SK-N-SH (cell line): ENCODE data around the gene ACIN1.

Source experiments
- CHD2 ChIP-seq: fragments of 150-350 bp; IDR thresholded peaks from 2 replicates; pipeline ENCODE4 v1.6.1; 2018; ENCODE audit warnings: low read length; ENCODE audit not compliant: partially characterized antibody
- EP300 ChIP-seq, 2 experiments: IDR thresholded peaks; 2 replicates each; pipeline versions ENCODE4 v1.4.0 to v1.6.1; 2012; ENCODE audit warnings: borderline replicate concordance in 1 of 2, low read depth in 1 of 2, low read length in 1 of 2
- EZH2phosphoT487 ChIP-seq: fragments of 200-600 bp; sonication (generic); IDR thresholded peaks from 2 replicates; pipeline ENCODE4 v1.6.1; 2017; ENCODE audit warnings: low read depth, mixed run types, mild to moderate bottlenecking, antibody characterized with exemption, moderate library complexity, borderline replicate concordance
- FOXM1 ChIP-seq: IDR thresholded peaks from 2 replicates; pipeline ENCODE4 v1.4.0; 2012; ENCODE audit warnings: low read depth, mild to moderate bottlenecking
- POLR2AphosphoS5 ChIP-seq: IDR thresholded peaks from 2 replicates; pipeline ENCODE4 v1.6.1; 2012; ENCODE audit warnings: low read depth, low read length
- RAD21 ChIP-seq: IDR thresholded peaks from 2 replicates; pipeline ENCODE4 v1.6.1; 2012; ENCODE audit warnings: mild to moderate bottlenecking, low read length
- RCOR1 ChIP-seq: fragments of 150-350 bp; IDR thresholded peaks from 2 replicates; pipeline ENCODE4 v1.6.1; 2017; ENCODE audit warnings: antibody characterized with exemption, low read length
- RXRA ChIP-seq: IDR thresholded peaks from 2 replicates; pipeline ENCODE4 v1.4.0; 2012; ENCODE audit warnings: low read depth, mild to moderate bottlenecking, borderline replicate concordance
- SIN3A ChIP-seq: IDR thresholded peaks from 2 replicates; pipeline ENCODE4 v1.6.1; 2012; ENCODE audit warnings: low read depth, mild to moderate bottlenecking, low read length, moderate library complexity, borderline replicate concordance
- TF ChIP-seq, protein P1 (sequence below): fragments of 200-600 bp; sonication (generic); IDR thresholded peaks from 2 replicates; pipeline ENCODE4 v1.6.1; 2017; ENCODE audit warnings: antibody characterized with exemption, mild to moderate bottlenecking, moderate library complexity
- TF ChIP-seq, protein P2 (sequence below): IDR thresholded peaks from 2 replicates; pipeline ENCODE4 v1.6.1; 2012; ENCODE audit warnings: mild to moderate bottlenecking, low read depth, low read length, moderate library complexity
- TF ChIP-seq, protein P3 (sequence below): IDR thresholded peaks from 2 replicates; pipeline ENCODE4 v1.4.0; 2012; ENCODE audit warnings: low read depth, borderline replicate concordance
- TF ChIP-seq, protein P4 (sequence below): fragments of 150-350 bp; IDR thresholded peaks from 2 replicates; pipeline ENCODE4 v1.6.1; 2017; ENCODE audit warnings: antibody characterized with exemption, low read length, low read depth, borderline replicate concordance

DNA sequence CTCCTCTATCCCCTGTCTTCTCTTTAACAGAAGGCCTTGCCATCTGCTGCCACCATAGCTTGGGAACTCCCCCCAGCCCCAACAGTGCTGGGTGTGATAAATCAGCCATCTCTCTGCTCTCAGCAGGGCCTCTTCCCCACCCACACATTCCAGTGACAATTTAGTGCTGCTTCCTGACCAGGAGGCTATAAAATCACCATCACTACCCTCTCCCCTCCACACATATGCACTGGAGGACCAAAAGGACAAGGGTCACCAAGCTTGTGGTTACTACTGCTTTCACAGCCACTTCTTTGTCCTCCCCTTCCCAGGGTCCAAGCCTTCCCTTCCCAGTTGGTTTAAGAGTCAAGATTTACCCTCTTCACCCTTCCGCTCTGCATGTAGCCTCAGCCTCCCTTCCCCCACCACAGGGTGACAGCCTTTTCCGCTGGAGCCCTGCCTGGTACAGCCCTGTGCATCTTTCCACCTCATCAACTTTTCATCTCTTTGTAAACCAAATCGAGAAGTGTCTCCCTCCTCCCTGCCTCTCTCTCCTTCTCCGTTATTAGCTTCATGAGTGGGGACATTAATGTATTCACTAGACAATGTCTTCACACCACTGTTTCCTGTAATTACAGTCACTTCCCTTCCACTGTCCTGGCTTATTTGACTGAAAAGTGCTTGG lies 69.7 kb downstream of the ACIN1 start:
- TF ChIP-seq, protein P1, sequence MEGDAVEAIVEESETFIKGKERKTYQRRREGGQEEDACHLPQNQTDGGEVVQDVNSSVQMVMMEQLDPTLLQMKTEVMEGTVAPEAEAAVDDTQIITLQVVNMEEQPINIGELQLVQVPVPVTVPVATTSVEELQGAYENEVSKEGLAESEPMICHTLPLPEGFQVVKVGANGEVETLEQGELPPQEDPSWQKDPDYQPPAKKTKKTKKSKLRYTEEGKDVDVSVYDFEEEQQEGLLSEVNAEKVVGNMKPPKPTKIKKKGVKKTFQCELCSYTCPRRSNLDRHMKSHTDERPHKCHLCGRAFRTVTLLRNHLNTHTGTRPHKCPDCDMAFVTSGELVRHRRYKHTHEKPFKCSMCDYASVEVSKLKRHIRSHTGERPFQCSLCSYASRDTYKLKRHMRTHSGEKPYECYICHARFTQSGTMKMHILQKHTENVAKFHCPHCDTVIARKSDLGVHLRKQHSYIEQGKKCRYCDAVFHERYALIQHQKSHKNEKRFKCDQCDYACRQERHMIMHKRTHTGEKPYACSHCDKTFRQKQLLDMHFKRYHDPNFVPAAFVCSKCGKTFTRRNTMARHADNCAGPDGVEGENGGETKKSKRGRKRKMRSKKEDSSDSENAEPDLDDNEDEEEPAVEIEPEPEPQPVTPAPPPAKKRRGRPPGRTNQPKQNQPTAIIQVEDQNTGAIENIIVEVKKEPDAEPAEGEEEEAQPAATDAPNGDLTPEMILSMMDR, result no peak
- TF ChIP-seq RCOR1 (no peak), CHD2 (no peak), RAD21 (no peak), POLR2AphosphoS5 (0 out of 2 replicates have a peak, but pooled peaks have one; percentile 15), FOXM1 (no peak), SIN3A (no peak), RXRA (no peak), EP300 (IDR thresholded peaks at IDR 0.05; ENCODE audit: borderline replicate concordance in 1 of 2, low read depth in 1 of 2, low read length in 1 of 2) (no peak), EZH2phosphoT487 (no peak)
- TF ChIP-seq, protein P2, sequence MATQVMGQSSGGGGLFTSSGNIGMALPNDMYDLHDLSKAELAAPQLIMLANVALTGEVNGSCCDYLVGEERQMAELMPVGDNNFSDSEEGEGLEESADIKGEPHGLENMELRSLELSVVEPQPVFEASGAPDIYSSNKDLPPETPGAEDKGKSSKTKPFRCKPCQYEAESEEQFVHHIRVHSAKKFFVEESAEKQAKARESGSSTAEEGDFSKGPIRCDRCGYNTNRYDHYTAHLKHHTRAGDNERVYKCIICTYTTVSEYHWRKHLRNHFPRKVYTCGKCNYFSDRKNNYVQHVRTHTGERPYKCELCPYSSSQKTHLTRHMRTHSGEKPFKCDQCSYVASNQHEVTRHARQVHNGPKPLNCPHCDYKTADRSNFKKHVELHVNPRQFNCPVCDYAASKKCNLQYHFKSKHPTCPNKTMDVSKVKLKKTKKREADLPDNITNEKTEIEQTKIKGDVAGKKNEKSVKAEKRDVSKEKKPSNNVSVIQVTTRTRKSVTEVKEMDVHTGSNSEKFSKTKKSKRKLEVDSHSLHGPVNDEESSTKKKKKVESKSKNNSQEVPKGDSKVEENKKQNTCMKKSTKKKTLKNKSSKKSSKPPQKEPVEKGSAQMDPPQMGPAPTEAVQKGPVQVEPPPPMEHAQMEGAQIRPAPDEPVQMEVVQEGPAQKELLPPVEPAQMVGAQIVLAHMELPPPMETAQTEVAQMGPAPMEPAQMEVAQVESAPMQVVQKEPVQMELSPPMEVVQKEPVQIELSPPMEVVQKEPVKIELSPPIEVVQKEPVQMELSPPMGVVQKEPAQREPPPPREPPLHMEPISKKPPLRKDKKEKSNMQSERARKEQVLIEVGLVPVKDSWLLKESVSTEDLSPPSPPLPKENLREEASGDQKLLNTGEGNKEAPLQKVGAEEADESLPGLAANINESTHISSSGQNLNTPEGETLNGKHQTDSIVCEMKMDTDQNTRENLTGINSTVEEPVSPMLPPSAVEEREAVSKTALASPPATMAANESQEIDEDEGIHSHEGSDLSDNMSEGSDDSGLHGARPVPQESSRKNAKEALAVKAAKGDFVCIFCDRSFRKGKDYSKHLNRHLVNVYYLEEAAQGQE, result no peak
- TF ChIP-seq, protein P3, sequence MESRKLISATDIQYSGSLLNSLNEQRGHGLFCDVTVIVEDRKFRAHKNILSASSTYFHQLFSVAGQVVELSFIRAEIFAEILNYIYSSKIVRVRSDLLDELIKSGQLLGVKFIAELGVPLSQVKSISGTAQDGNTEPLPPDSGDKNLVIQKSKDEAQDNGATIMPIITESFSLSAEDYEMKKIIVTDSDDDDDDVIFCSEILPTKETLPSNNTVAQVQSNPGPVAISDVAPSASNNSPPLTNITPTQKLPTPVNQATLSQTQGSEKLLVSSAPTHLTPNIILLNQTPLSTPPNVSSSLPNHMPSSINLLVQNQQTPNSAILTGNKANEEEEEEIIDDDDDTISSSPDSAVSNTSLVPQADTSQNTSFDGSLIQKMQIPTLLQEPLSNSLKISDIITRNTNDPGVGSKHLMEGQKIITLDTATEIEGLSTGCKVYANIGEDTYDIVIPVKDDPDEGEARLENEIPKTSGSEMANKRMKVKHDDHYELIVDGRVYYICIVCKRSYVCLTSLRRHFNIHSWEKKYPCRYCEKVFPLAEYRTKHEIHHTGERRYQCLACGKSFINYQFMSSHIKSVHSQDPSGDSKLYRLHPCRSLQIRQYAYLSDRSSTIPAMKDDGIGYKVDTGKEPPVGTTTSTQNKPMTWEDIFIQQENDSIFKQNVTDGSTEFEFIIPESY, result no peak
- TF ChIP-seq, protein P4, sequence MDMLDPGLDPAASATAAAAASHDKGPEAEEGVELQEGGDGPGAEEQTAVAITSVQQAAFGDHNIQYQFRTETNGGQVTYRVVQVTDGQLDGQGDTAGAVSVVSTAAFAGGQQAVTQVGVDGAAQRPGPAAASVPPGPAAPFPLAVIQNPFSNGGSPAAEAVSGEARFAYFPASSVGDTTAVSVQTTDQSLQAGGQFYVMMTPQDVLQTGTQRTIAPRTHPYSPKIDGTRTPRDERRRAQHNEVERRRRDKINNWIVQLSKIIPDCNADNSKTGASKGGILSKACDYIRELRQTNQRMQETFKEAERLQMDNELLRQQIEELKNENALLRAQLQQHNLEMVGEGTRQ, result no peak
